OCI-LY7 (cell line): ENCODE measurements around the gene PRRX2. TPM values are rescaled to one million over a fixed set of nuclear protein-coding genes. Genes with fewer than 3 reads are reported as not detected.

Experiments
- BruUV-seq: library from RNA; stranded (reverse); fragments of 400-500 nt; replicated peaks from 2 replicates; lab custom pipeline; 2021; lab: Mats Ljungman, UMichigan
- CTCF ChIA-PET: fragments of 300-600 bp; sonication (Branson Sonifier 250); formaldehyde crosslinking; loops from one replicate; lab custom pipeline; 2022; ENCODE audit warnings: antibody characterized with exemption; ENCODE audit not compliant: unreplicated experiment; lab: Charles Lee
- POLR2A ChIA-PET: fragments of 300-600 bp; sonication (Branson Sonifier 250); formaldehyde crosslinking; loops from one replicate; lab custom pipeline; 2022; ENCODE audit warnings: antibody characterized with exemption; lab: Charles Lee
- DNase-seq: peaks from one replicate; pipeline ENCODE4 v3.0.0-alpha.2; 2015; ENCODE audit warnings: low spot score
- H2AFZ ChIP-seq: fragments of 200-600 bp; sonication (generic), shearing (Covaris generic); 2 replicates; pipeline ENCODE4 v1.6.1; 2014; ENCODE audit warnings: mild to moderate bottlenecking, antibody characterized with exemption, low read length, moderate library complexity
- H3K27ac ChIP-seq: fragments of 200-600 bp; sonication (generic); 2 replicates; pipeline ENCODE4 v1.5.1; 2014; ENCODE audit warnings: mixed run types, low read depth, mild to moderate bottlenecking, moderate library complexity, low read length, inconsistent platforms; ENCODE audit not compliant: poor library complexity, severe bottlenecking
- H3K36me3 ChIP-seq: fragments of 200-600 bp; sonication (generic); 2 replicates; pipeline ENCODE4 v1.6.1; 2014; ENCODE audit warnings: mild to moderate bottlenecking, antibody characterized with exemption, low read length, moderate library complexity, mixed read lengths; ENCODE audit not compliant: insufficient read depth
- H3K4me1 ChIP-seq: fragments of 200-600 bp; sonication (generic); 2 replicates; pipeline ENCODE4 v1.5.1; 2014; ENCODE audit warnings: mild to moderate bottlenecking, low read length; ENCODE audit not compliant: insufficient read depth, poor library complexity, severe bottlenecking
- H3K4me2 ChIP-seq: fragments of 200-600 bp; sonication (generic); 2 replicates; pipeline ENCODE4 v1.6.1; 2014; ENCODE audit warnings: mild to moderate bottlenecking, low read length
- H3K4me3 ChIP-seq: fragments of 200-600 bp; sonication (generic); 2 replicates; pipeline ENCODE4 v1.5.1; 2014; ENCODE audit warnings: mild to moderate bottlenecking, low read depth, low read length; ENCODE audit not compliant: poor library complexity, severe bottlenecking
- H3K79me2 ChIP-seq: fragments of 200-600 bp; sonication (generic); 2 replicates; pipeline ENCODE4 v1.6.1; 2016; ENCODE audit warnings: low read depth, mild to moderate bottlenecking, low read length, moderate library complexity, mixed read lengths; ENCODE audit not compliant: insufficient read depth
- H3K9me2 ChIP-seq: fragments of 200-600 bp; sonication (generic); 2 replicates; pipeline ENCODE4 v1.6.1; 2016; ENCODE audit warnings: mild to moderate bottlenecking, low read length, mixed read lengths; ENCODE audit not compliant: insufficient read depth
- H3K9me3 ChIP-seq: fragments of 200-600 bp; sonication (generic); 2 replicates; pipeline ENCODE4 v1.6.1; 2014; ENCODE audit warnings: mild to moderate bottlenecking, mixed run types, low read length, mixed read lengths
- H4K20me1 ChIP-seq: fragments of 200-600 bp; sonication (generic); 2 replicates; pipeline ENCODE4 v1.6.1; 2014; ENCODE audit warnings: mild to moderate bottlenecking, antibody characterized with exemption, low read length, moderate library complexity, mixed read lengths; ENCODE audit not compliant: insufficient read depth
- CTCF ChIP-seq: fragments of 200-600 bp; sonication (generic); conservative IDR thresholded peaks from 2 replicates; pipeline ENCODE4 v1.5.1; 2014; ENCODE audit warnings: mild to moderate bottlenecking, antibody characterized with exemption, low read length, moderate library complexity, mixed read lengths
- EZH2phosphoT487 ChIP-seq: fragments of 200-600 bp; sonication (generic); IDR thresholded peaks from 2 replicates; pipeline ENCODE4 v1.6.1; 2018; ENCODE audit warnings: low read depth, borderline replicate concordance, mild to moderate bottlenecking, mixed run types, antibody characterized with exemption, low read length, moderate library complexity, mixed read lengths
- intact Hi-C: fragments of 100-400 bp; cut with micrococcal nuclease; formaldehyde crosslinking; loops from one replicate; pipeline ENCODE4 v1.10.0; 2022; ENCODE audit not compliant: unreplicated experiment
- total RNA-seq, 2 experiments: library from RNA; depleted of rRNA in 1 of 2; stranded (reverse); fragments of >200 nt in 1 of 2; shearing (Covaris generic) in 1 of 2; gene quantifications; 2 replicates each; pipeline ENCODE4 v1.2.3, GENCODE V29; 2014 to 2022

Gene PRRX2
- total RNA-seq, 2 experiments from 2014 or later = not detected

GRCh38 chr9:129718647-129719046, 53.2 kb downstream of the PRRX2 start:
- POLR2A ChIA-PET = no interaction called here
- H3K4me1 ChIP-seq = no peaks in the 10 kb centered on the region
- H3K9me3 ChIP-seq = no peaks in the 10 kb centered on the region
- H3K79me2 ChIP-seq = no peaks in the 10 kb centered on the region
- intact Hi-C loops = no loop called here
- DNase-seq = no peak
- H4K20me1 ChIP-seq = no peaks in the 10 kb centered on the region
- BruUV-seq = no TSS peak
- H3K4me2 ChIP-seq = no peak overlapping the region
- CTCF ChIA-PET = no interaction called here
- no peak overlapping the region for H2AFZ ChIP-seq
- no peak overlapping the region for H3K4me3 ChIP-seq
- no peak overlapping the region for H3K27ac ChIP-seq
- H3K9me2 ChIP-seq = no peaks in the 10 kb centered on the region
- no peak for TF ChIP-seq CTCF
- no peak for TF ChIP-seq EZH2phosphoT487
- H3K36me3 ChIP-seq = no peaks in the 10 kb centered on the region

DNA sequence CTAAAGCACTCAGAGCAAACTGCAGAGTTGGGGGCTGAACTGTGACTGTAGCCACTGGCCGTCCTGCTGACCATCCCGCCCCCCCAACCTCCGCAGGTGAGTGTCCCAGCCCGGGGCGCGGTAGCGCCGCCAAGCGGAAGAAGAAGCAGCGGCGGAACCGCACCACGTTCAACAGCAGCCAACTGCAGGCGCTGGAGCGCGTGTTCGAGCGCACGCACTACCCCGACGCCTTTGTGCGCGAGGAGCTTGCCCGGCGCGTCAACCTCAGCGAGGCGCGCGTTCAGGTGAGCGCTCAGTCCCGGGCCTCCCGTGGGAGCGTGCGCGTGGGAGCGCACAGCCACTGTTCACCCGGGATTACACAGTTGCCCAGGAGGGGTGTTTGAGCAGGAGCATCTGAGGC, 53.7 kb downstream of the PRRX2 start:
- H3K9me3 ChIP-seq = no peaks in the 10 kb centered on the region
- H3K4me2 ChIP-seq = no peak overlapping the region
- ChIA-PET POLR2A (no interaction called here), CTCF (no interaction called here)
- H3K9me2 ChIP-seq = no peaks in the 10 kb centered on the region
- no peak overlapping the region for H3K27ac ChIP-seq
- TF ChIP-seq EZH2phosphoT487 (no peak), CTCF (no peak)
- H3K4me3 ChIP-seq = no peak overlapping the region
- intact Hi-C loops = no loop called here
- no peaks in the 10 kb centered on the region for H3K79me2 ChIP-seq
- no peak overlapping the region for H2AFZ ChIP-seq
- H3K36me3 ChIP-seq = no peaks in the 10 kb centered on the region
- no peaks in the 10 kb centered on the region for H4K20me1 ChIP-seq
- no peak for DNase-seq
- H3K4me1 ChIP-seq = no peaks in the 10 kb centered on the region
- no TSS peak for BruUV-seq

DNA sequence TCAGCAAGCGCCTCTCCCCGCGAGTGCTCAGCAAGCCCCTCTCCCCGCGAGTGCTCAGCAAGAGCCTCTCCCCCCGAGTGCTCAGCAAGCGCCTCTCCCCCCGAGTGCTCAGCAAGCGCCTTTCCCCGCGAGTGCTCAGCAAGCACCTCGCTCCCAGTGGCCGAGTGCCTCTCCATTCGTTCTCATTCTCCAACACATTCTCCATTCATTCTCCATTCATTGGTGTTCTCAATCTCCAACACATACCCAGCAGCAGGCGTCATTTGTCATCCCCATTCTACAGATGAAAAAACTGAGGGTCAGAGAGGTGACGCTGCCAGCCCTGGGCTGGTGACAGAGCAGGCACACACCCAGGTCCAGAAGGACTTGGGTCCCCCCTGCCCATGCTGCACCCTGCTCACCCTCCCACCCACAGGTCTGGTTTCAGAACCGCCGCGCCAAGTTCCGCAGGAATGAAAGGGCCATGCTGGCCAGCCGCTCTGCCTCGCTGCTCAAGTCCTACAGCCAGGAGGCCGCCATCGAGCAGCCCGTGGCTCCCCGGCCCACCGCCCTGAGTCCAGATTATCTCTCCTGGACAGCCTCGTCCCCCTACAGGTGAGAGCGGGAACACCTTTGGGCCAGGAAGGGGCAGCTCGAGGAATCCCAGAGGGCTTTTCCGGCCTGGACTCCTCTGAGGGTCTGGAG, 54.9 kb downstream of the PRRX2 start:
- H3K4me2 ChIP-seq = no peak overlapping the region

More for the DNA sequence above, 54.9 kb downstream of the PRRX2 start:
- POLR2A ChIA-PET = no interaction called here
- intact Hi-C loops = no loop called here
- TF ChIP-seq EZH2phosphoT487 (no peak), CTCF (peak; percentile 42; the same call in 1 of the 2 replicates)
- DNase-seq = no peak
- H2AFZ ChIP-seq = no peak overlapping the region
- H3K4me3 ChIP-seq = no peak overlapping the region
- no peak overlapping the region for H3K27ac ChIP-seq
- H4K20me1 ChIP-seq = no peaks in the 10 kb centered on the region
- no peaks in the 10 kb centered on the region for H3K79me2 ChIP-seq
- no peaks in the 10 kb centered on the region for H3K4me1 ChIP-seq
- H3K9me2 ChIP-seq = no peaks in the 10 kb centered on the region
- no TSS peak for BruUV-seq
- no peaks in the 10 kb centered on the region for H3K36me3 ChIP-seq
- CTCF ChIA-PET = no interaction called here
- no peaks in the 10 kb centered on the region for H3K9me3 ChIP-seq
